Measurements from ENCODE around the gene ZNF282. TPM values are rescaled to one million over a fixed set of nuclear protein-coding genes. Genes with fewer than 3 reads are reported as not detected.
"Not testable (repeated sequence)": the region's sequence is repeated elsewhere in the genome, so short reads cannot be mapped to it uniquely, and the experiment has no call there.

The ZNF282 gene
- total RNA-seq, 2 donors from 2014 or later: 14.6 to 24.4 TPM

DNA sequence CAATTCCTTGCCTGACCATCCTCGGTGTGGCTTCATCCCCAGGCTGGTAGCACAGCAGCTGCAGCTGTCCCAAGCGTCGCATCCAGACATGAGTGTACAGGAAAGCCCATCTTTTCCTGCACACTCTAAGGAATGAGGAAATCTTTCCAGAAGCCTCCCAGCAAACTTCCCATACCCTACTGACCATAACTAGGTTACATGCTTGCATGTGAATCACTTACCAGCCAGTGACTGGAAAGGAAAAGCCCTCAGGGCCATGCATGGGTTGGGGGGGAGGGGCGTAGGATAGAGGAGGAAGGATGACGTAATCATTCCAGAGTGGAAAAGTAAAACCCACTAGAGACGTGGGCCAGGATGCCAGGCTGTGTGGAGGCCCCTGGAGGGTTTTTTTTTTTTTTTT is 25.2 kb downstream of the ZNF282 start:
- DNase-seq (no peak), ATAC-seq (no peak)
- H3K36me3 Mint-ChIP-seq (ENCODE audit: low read depth): peaks cover 2% of the 10 kb centered on the region
- H3K4me1 Mint-ChIP-seq: peaks cover 6% of the 10 kb centered on the region
- H3K27ac Mint-ChIP-seq: peak overlapping the region; percentile 21
- no peaks in the 10 kb centered on the region for H3K27me3 Mint-ChIP-seq
- H3K9me3 ChIP-seq (ENCODE audit: control insufficient read depth, low read length, poor library complexity, severe bottlenecking): no peaks in the 10 kb centered on the region
- H3K4me3 Mint-ChIP-seq: no peak overlapping the region

DNA sequence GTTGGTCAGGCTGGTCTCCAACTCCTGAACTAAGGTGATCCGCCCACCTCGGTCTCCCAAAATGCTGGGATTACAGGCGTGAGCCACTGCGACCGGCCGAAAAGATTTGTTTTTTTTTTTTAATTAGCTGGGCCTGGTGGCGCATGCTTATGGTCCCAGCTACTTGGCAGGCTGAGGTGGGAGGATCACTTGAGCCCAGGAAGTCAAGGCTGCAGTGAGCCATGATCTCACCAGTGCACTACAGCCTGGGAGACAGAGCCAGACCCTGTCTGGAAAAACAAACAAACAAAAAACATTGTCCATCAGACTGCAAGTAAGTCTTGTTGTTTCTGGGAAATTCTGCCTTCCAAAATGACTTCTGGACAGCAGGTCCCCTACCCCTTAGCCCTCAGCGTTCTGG is 27.8 kb downstream of the ZNF282 start:
- no peaks in the 10 kb centered on the region for H3K27me3 Mint-ChIP-seq
- H3K27ac Mint-ChIP-seq: no peak overlapping the region
- no peak for ATAC-seq
- H3K9me3 ChIP-seq (ENCODE audit: control insufficient read depth, low read length, poor library complexity, severe bottlenecking): no peaks in the 10 kb centered on the region
- H3K4me3 Mint-ChIP-seq: no peak overlapping the region
- peaks cover 2% of the 10 kb centered on the region for H3K36me3 Mint-ChIP-seq (ENCODE audit: low read depth)
- peaks cover 9% of the 10 kb centered on the region for H3K4me1 Mint-ChIP-seq
- no peak for DNase-seq

DNA sequence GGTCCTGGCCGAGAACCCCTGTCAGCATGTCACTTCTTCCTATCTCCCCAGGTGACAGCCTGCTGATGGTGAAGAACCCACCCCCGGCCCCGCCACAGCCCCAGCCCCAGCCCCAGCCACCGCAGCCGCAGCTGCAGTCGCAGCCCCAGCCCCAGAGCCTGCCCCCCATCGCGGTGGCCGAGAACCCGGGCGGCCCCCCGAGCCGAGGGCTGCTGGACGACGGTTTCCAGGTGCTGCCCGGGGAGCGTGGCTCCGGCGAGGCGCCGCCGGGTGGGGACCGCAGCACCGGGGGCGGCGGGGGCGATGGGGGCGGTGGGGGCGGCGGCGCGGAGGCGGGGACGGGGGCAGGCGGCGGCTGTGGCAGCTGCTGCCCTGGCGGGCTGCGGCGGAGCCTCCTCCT is 28.4 kb downstream of the ZNF282 start:
- H3K4me1 Mint-ChIP-seq: peaks cover 9% of the 10 kb centered on the region
- ATAC-seq: no peak
- DNase-seq: no peak
- peaks cover 2% of the 10 kb centered on the region for H3K36me3 Mint-ChIP-seq (ENCODE audit: low read depth)
- H3K4me3 Mint-ChIP-seq: no peak overlapping the region
- no peaks in the 10 kb centered on the region for H3K27me3 Mint-ChIP-seq
- H3K27ac Mint-ChIP-seq: no peak overlapping the region
- no peaks in the 10 kb centered on the region for H3K9me3 ChIP-seq (ENCODE audit: control insufficient read depth, low read length, poor library complexity, severe bottlenecking)

DNA sequence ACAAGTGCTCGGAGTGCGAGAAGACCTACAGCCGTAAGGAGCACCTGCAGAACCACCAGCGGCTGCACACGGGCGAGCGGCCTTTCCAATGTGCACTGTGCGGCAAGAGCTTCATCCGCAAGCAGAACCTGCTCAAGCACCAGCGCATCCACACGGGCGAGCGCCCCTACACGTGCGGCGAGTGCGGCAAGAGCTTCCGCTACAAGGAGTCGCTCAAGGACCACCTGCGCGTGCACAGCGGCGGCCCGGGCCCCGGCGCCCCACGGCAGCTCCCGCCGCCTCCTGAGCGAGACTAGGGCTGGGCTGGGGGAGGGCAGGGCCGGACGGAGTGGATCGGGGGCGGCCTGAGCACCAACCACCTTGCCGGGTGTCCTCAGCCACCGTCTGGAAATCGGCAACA is 29.0 kb downstream of the ZNF282 start:
- Mint-ChIP-seq H3K4me1 (peaks cover 13% of the 10 kb centered on the region), H3K27me3 (peaks cover 2% of the 10 kb centered on the region), H3K27ac (no peak overlapping the region), H3K36me3 (ENCODE audit: low read depth) (peaks cover 2% of the 10 kb centered on the region), H3K4me3 (no peak overlapping the region)
- no peak for DNase-seq
- ATAC-seq: no peak
- H3K9me3 ChIP-seq (ENCODE audit: control insufficient read depth, low read length, poor library complexity, severe bottlenecking): no peaks in the 10 kb centered on the region

GRCh38 chr7:149225106-149225505 is 29.8 kb downstream of the ZNF282 start:
- DNase-seq (no peak), ATAC-seq (no peak)
- Mint-ChIP-seq H3K4me1 (peaks cover 11% of the 10 kb centered on the region), H3K36me3 (ENCODE audit: low read depth) (peaks cover 2% of the 10 kb centered on the region), H3K27ac (no peak overlapping the region), H3K27me3 (peaks cover 5% of the 10 kb centered on the region), H3K4me3 (peak overlapping the region; percentile 52)
- H3K9me3 ChIP-seq (ENCODE audit: control insufficient read depth, low read length, poor library complexity, severe bottlenecking): no peaks in the 10 kb centered on the region

GRCh38 chr7:149225656-149226055 is 30.3 kb downstream of the ZNF282 start:
- no peaks in the 10 kb centered on the region for H3K9me3 ChIP-seq (ENCODE audit: control insufficient read depth, low read length, poor library complexity, severe bottlenecking)
- peaks cover 5% of the 10 kb centered on the region for H3K27me3 Mint-ChIP-seq
- no peak for ATAC-seq
- no peak overlapping the region for H3K27ac Mint-ChIP-seq
- no peak overlapping the region for H3K4me3 Mint-ChIP-seq
- H3K36me3 Mint-ChIP-seq (ENCODE audit: low read depth): peaks cover 2% of the 10 kb centered on the region
- no peak for DNase-seq
- H3K4me1 Mint-ChIP-seq: peaks cover 11% of the 10 kb centered on the region

GRCh38 chr7:149226366-149226765 is 31.0 kb downstream of the ZNF282 start:
- not testable (repeated sequence) for ATAC-seq; H3K36me3 Mint-ChIP-seq (ENCODE audit: low read depth); H3K9me3 ChIP-seq (ENCODE audit: control insufficient read depth, low read length, poor library complexity, severe bottlenecking); DNase-seq; H3K4me3 Mint-ChIP-seq; H3K27me3 Mint-ChIP-seq; H3K27ac Mint-ChIP-seq
- peaks cover 11% of the 10 kb centered on the region for H3K4me1 Mint-ChIP-seq

DNA sequence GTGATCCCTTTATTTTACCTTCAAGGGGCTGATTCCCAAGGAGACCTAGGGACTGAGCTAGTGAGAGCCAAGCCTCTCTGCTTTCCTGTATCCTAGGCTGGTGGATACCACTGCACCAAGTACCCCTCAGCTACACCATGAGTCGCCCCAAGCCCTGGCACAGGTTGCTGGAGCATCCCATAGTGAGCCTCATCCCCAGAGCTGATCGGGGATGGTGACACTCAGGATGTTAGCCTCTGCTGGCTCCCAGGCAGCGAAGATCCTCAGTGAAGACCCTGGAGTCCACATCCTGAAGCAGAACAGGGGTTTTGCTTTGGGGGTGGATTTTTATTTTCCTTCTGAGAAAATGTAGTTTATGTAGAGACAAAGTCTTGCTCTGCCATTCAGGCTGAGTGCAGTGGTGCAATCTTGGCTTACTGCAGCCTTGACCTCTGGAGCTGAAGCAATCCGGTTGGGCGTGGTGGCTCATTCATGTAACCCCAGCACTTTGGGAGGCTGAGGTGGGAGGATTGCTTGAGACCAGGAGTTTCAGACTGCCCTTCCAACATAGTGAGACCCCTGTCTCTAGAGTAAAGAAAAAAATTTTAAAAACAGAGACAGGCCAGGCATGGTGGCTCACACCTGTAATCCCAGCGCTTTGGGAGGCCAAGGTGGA is 31.6 kb downstream of the ZNF282 start:
- H3K4me1 Mint-ChIP-seq: peaks cover 7% of the 10 kb centered on the region
- H3K36me3 Mint-ChIP-seq (ENCODE audit: low read depth): no peaks in the 10 kb centered on the region
- no peaks in the 10 kb centered on the region for H3K9me3 ChIP-seq (ENCODE audit: control insufficient read depth, low read length, poor library complexity, severe bottlenecking)
- no peak for ATAC-seq
- DNase-seq: no peak
- H3K4me3 Mint-ChIP-seq: no peak overlapping the region
- peaks cover 5% of the 10 kb centered on the region for H3K27me3 Mint-ChIP-seq
- no peak overlapping the region for H3K27ac Mint-ChIP-seq

- ATAC-seq (no peak), DNase-seq (no peak)
- Mint-ChIP-seq H3K36me3 (ENCODE audit: low read depth) (no peaks in the 10 kb centered on the region), H3K4me1 (peaks cover 7% of the 10 kb centered on the region), H3K27ac (peak overlapping the region; percentile 59), H3K27me3 (peaks cover 16% of the 10 kb centered on the region), H3K4me3 (no peak overlapping the region)
- H3K9me3 ChIP-seq (ENCODE audit: control insufficient read depth, low read length, poor library complexity, severe bottlenecking): no peaks in the 10 kb centered on the region
Observed at GRCh38 chr7:149228831-149229471, 33.6 kb downstream of the ZNF282 start.

- no peak for DNase-seq
- H3K27ac Mint-ChIP-seq: no peak overlapping the region
- peaks cover 19% of the 10 kb centered on the region for H3K27me3 Mint-ChIP-seq
- H3K4me3 Mint-ChIP-seq: peak overlapping the region; percentile 21
- H3K36me3 Mint-ChIP-seq (ENCODE audit: low read depth): no peaks in the 10 kb centered on the region
- ATAC-seq: no peak
- H3K4me1 Mint-ChIP-seq: peaks cover 7% of the 10 kb centered on the region
- H3K9me3 ChIP-seq (ENCODE audit: control insufficient read depth, low read length, poor library complexity, severe bottlenecking): no peaks in the 10 kb centered on the region
Observed at GRCh38 chr7:149229526-149229925, 34.2 kb downstream of the ZNF282 start.

DNA sequence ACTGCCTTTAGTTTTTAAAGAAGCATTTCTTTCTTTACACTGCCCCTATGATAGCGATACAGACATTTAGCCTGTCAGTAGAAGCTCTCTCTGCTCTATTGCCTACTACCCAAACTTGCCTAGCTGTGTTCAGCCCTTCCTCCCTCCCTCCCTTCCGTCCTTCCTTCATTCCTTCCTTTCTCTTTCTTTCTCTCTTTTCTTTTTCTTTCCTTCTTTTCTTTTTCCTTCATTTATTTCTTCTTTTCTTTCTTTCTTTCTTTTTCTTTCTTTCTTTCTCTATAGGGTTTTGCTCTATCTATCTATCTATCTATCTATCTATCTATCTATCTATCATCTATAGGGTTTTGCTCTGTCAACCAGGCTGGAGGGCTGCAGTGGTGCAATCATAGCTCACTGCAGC is 37.0 kb downstream of the ZNF282 start:
- peaks cover 4% of the 10 kb centered on the region for H3K4me1 Mint-ChIP-seq
- no peak overlapping the region for H3K27ac Mint-ChIP-seq
- H3K4me3 Mint-ChIP-seq: no peak overlapping the region
- no peak for ATAC-seq
- no peak for DNase-seq
- H3K27me3 Mint-ChIP-seq: peaks cover 19% of the 10 kb centered on the region
- no peaks in the 10 kb centered on the region for H3K36me3 Mint-ChIP-seq (ENCODE audit: low read depth)
- no peaks in the 10 kb centered on the region for H3K9me3 ChIP-seq (ENCODE audit: control insufficient read depth, low read length, poor library complexity, severe bottlenecking)

- H3K27me3 Mint-ChIP-seq: peaks cover 26% of the 10 kb centered on the region
- not testable (repeated sequence) for H3K4me3 Mint-ChIP-seq; H3K4me1 Mint-ChIP-seq; ATAC-seq; H3K36me3 Mint-ChIP-seq (ENCODE audit: low read depth); H3K9me3 ChIP-seq (ENCODE audit: control insufficient read depth, low read length, poor library complexity, severe bottlenecking); DNase-seq; H3K27ac Mint-ChIP-seq
Observed at GRCh38 chr7:149233655-149234204, 38.4 kb downstream of the ZNF282 start.

DNA sequence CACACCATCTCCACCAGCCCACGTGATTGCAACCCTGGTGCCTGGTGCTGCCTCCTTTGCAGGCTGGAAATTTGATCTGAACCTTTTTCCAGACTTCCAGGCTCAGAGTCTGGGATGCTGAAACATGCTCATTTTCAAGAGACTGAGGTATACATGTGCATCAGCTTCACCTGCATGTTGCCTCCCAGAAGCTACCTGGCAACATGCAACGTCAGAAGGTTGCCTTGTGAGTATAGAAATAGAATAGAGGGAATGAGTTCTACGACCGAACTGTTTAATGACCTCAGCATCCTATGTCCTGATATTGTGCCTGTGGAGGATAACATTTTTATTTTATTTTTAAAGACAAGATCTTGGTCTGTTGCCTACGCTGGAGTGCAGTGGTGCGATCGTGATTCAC is 42.2 kb downstream of the ZNF282 start:
- ATAC-seq (no peak), DNase-seq (no peak)
- H3K36me3 Mint-ChIP-seq (ENCODE audit: low read depth): no peaks in the 10 kb centered on the region
- H3K4me3 Mint-ChIP-seq: no peak overlapping the region
- H3K27ac Mint-ChIP-seq: no peak overlapping the region
- no peaks in the 10 kb centered on the region for H3K9me3 ChIP-seq (ENCODE audit: control insufficient read depth, low read length, poor library complexity, severe bottlenecking)
- H3K4me1 Mint-ChIP-seq: peaks cover 14% of the 10 kb centered on the region
- peaks cover 19% of the 10 kb centered on the region for H3K27me3 Mint-ChIP-seq

DNA sequence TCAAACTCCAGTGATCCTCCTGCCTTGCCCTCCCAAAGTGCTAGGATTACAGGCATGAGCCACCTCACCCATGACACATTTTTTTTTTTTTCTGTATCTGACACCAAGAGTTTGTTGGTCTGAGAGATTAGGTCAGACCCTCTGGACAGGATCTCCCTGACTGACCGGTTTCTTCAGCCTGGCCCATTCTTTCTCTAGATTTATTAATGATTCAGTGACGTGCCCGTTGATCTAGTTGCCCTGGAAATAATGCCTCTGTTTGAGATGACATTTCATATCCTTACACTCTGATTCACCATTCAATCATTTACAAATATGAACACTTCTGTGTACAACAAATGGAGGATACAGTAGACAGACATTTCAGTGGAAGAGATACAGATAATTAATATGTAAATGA is 42.7 kb downstream of the ZNF282 start:
- H3K27me3 Mint-ChIP-seq: peaks cover 13% of the 10 kb centered on the region
- no peaks in the 10 kb centered on the region for H3K9me3 ChIP-seq (ENCODE audit: control insufficient read depth, low read length, poor library complexity, severe bottlenecking)
- peaks cover 14% of the 10 kb centered on the region for H3K4me1 Mint-ChIP-seq
- no peaks in the 10 kb centered on the region for H3K36me3 Mint-ChIP-seq (ENCODE audit: low read depth)
- no peak for DNase-seq
- peak overlapping the region; percentile 74 for H3K27ac Mint-ChIP-seq
- peak overlapping the region; percentile 93 for H3K4me3 Mint-ChIP-seq
- no peak for ATAC-seq

Measured in T-helper 17 cell (primary cell).